ENCODE data around the gene TXN2.
"Not testable (repeated sequence)": the region's sequence is repeated elsewhere in the genome, so short reads cannot be mapped to it uniquely, and the experiment has no call there.

The TXN2 gene

DNA sequence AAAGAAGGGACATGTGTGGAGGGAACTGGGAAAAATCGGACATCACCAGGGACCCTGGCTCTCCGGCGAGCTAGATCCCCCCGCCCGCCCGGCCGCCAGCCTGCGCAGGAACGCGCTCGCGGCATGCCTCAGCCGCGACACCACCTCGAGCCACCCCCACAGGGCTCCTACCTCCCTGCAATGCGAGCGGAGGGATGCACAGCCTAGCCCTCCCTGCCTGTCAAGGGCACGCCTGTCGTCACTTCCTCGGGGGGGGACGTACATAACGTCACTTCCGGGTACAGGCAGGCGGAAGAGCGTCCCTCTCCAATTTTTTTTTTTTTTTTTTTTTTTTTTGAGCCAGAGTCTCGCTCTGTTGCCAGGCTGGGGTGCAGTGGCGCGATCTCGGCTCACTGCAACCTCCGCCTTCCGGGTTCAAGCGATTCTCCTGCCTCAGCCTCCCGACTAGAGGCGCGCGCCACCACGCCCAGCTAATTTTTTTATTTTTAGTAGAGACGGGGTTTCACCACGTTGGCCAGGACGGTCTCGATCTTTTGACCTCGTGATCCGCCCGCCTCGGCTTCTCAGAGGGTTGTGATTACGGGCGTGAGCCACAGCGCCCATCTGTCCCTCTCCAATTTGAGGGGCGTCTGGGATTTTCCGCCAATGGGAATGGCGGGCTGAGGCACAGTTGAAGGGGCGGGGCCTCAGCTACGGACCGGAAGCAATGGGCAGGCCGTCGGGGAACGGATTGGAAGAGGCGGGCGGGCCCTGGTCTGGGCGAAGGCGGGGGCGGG, at the start of gene TXN2:
Gene TXN2 (minus strand): TSS at position 248 of the 776 bp plus-strand sequence. CDS start 803 bp downstream, outside the sequence.
- DNase-seq (ENCODE audit: low read depth in 2 of 2) = peak; percentile 88 to 93

- DNase-seq (ENCODE audit: low read depth in 2 of 2) = peak; percentile 94 to 95
These were observed 47.6 kb upstream of the TXN2 start, which contains the start of gene EIF3D for GRCh38 chr22:36528795-36529751. Gene EIF3D, minus strand, starts transcription at chr22:36529166. Its CDS starts 3,045 bp downstream, at chr22:36526121.

DNA sequence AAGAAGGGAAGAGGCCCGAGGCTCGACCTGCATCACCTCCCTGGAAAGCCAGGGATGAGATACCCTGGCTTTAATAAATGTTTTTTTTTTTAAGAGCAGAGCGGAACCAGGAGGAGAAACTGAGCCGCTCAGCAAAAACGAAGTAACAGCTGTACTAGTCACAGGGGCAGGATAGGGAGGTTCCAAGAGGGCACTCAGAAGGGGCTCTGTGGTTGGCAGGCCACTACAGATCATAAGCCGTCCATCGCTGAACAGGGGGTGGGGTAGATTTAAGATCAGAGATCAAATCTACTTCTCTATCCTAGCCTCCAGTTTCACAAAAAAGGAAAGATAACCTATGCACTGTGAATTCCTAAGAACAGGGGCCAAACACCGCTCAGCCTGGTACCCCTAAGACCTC, 46.9 kb upstream of the TXN2 start:
- no peak for DNase-seq (ENCODE audit: low read depth in 2 of 2)

GRCh38 chr22:36522662-36523061, 41.2 kb upstream of the TXN2 start:
- DNase-seq (ENCODE audit: low read depth in 2 of 2) = no peak

- DNase-seq (ENCODE audit: low read depth in 2 of 2) = no peak
These were observed 39.0 kb upstream of the TXN2 start for GRCh38 chr22:36520423-36520822.

DNA sequence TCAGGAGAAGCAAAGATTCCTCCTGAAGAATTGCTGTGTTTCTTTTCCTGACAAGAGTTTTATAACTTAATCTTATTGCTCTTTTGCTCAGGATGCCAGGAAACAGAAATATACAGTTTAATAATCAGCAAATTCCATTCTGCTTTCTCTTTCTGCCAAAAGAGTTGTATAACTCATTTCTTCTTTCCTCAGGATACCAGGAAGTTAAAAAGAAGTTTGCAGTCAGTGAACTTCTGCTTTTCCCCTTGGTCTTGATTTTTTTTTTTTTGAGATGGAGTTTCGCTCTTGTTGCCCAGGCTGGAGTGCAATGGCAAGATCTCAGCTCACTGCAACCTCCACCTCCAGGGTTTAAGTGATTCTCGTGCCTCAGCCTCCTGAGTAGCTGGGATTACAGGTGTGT, 38.5 kb upstream of the TXN2 start:
- DNase-seq (ENCODE audit: low read depth in 2 of 2) = not testable (repeated sequence)

- DNase-seq (ENCODE audit: low read depth in 2 of 2) = no peak
These were observed 33.3 kb upstream of the TXN2 start for GRCh38 chr22:36514766-36515165.

DNA sequence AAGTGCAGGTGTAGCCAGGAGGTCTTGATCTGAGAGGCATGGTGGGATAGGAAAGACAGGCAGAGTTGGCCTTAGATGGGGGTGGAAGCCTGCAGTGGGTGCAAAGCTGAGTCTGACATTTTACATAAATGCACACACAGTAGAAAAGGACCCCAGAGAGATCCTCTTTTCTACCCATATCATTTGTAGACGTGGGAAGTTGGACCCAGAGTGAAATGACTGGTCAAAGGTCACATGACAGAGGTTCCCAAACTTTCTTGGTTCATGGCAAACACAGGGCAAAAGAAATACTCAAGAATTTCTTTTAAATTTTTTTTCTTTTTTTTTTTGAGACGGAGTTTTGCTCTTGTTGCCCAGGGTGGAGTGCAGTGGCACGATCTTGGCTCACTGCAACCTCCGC, 31.6 kb upstream of the TXN2 start:
- DNase-seq (ENCODE audit: low read depth in 2 of 2) = no peak

- no peak for DNase-seq (ENCODE audit: low read depth in 2 of 2)
These were observed 30.9 kb upstream of the TXN2 start for GRCh38 chr22:36512333-36512732.

- DNase-seq (ENCODE audit: low read depth in 2 of 2) = no peak
These were observed 29.8 kb upstream of the TXN2 start for GRCh38 chr22:36510966-36511881.

GRCh38 chr22:36510384-36510783, 28.9 kb upstream of the TXN2 start:
- no peak for DNase-seq (ENCODE audit: low read depth in 2 of 2)

DNA sequence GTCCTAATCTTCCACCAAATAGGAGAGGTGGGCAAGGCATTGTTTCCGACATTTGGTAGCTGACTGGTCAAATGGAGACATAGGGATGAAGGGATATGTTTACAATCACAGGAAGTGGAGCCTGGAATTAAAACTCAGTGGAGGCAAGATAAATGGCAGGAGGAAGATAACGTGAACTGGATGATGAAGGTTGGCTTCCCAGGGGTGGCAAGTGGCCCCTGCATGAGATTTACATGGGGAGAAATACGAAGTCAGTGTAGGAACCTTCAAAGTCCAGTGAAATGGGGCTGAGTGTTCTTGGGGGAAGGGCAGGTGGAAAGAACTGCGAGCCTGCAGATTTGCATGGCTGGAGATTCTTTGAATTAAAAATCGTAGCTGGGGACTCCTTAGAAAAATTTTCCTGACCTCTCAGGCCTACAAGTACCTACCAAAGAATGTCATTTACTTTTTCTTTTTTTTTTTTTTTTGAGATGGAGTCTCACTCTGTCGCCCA, 26.1 kb upstream of the TXN2 start:
- DNase-seq (ENCODE audit: low read depth in 2 of 2) = no peak

- peak; percentile 78 to 88 for DNase-seq (ENCODE audit: low read depth in 2 of 2)
These were observed 25.4 kb upstream of the TXN2 start, which contains the start of gene FOXRED2 for GRCh38 chr22:36506637-36507517. Gene FOXRED2, minus strand, starts transcription at chr22:36507040. Its CDS starts 618 bp downstream, at chr22:36506422.

DNA sequence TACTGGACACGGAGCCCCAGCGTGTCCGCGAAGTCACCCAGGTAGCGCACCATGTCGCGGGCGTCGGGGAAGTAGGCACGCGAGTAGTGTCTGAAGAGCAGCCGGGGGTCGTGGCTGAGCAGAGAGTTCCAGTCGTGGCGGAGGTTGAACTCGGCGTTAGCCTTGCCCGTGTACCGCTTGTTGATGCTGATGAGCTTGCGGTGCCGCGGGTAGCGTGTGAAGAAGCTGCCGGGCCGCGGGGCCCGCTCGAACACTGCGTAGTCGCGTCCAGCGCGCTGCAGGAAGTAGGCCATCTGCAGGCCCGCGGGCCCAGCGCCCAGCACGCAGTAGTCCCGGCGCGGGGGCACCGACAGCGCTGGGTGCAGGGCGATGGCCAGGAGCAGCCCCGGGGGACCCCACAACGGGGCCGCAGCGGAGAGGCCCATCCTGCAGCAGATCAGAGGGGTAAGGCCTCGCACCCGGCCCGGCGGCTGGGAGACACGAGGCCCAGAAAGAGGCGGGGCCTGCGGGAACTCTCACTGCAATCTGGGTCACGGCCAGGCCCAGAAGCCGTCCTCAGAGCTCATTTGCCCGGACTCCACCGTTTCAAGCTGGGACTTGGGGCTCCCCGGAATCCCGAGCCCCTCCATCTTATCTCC, 24.7 kb upstream of the TXN2 start:
- DNase-seq (ENCODE audit: low read depth in 2 of 2) = no peak

DNA sequence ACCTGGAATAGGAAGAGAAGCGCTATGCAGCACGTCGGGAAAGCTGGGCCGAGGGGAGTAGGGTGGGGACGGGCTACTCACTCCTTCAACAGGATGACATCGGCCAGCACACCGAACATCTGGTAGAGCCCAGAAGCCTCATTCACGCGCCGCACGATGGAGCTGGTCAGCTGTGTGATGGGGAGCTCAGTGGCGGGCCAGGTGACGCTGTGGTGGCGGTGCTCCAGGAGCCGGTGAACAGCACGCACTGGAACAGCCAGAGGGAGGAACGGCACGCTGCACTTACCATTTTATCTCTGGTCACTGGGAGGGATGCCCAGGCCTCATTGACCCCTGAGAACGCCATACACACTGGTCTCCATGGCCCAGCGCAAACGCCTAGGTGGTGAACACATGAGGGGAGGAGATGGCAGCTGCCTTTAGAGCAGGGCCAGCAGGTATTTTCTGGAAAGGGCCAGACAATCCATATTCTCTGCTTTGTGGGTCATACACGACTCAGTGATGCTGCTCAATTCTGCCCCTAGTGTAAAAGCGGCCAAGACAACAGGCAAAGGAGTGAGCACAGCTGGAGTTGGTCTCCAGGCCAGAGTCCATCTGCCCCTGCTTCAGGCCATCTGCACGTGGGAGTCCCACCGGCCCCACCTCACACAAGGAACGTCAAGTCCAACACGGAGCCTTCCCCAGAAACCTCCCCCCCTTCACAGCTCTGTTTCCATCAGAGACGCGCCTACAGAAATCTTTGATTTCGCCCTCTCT, 16.6 kb upstream of the TXN2 start:
- no peak for DNase-seq (ENCODE audit: low read depth in 2 of 2)

DNA sequence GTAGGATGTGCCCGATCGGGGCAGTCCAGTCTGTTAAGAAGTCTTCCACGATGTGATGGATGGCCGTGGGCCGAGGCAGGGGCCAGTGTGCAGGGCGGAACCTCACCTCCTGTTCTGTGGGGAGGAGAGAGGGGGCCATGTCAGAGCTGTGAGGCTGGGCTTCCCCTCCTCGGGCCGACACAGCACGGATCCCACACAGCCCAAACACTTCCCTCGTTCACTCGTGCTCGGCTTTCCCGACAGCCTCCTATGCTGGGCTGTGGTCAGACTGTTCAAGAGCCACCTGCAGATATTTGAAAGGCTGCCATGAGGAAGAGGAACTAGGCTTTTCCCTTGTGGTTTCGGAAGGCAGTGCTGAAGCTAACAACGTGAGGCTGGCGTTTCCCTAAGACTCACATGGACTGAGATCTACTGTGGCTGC, 12.3 kb upstream of the TXN2 start:
- DNase-seq (ENCODE audit: low read depth in 2 of 2) = no peak

DNA sequence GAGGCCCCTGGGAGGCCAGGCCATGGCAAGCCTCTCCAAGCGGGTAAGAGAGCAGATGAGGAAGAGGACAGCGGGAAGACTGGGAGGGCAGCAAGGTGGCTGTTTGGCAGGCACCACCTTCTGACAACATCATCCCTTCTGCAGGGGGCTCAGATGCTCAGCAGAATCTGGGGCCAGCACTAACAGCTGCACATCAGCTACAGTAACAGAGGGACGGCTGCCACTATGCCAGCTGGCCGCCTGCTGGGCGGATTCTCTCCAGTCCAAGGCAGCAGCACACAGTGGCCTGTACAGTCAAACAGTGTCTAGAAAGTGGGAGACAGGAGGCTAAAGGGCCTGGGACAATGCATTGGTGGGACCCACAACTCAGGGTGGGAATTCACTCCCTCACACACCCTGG, 10.7 kb upstream of the TXN2 start:
- no peak for DNase-seq (ENCODE audit: low read depth in 2 of 2)

DNA sequence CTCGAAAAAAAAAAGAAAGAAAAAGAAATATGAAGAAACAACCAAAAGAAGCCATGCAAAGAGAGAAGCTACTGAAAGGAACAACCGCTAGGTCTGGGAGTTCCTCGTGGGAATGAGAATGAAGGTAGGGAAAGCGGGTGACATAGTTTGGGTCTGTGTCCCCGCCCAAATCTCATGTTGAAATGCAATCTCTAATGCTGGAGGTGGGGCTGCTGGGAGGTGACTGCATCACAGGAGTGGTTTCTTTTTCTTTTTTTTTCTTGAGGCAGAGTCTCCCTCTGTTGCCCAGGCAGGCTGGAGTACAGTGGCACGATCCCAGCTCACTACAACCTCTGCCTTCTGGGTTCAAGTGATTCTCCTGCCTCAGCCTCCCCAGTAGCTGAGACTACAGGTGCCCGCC, 9.7 kb upstream of the TXN2 start:
- no peak for DNase-seq (ENCODE audit: low read depth in 2 of 2)

All from stimulated activated CD4-positive, alpha-beta T cell treated with anti-CD3 and anti-CD28 coated beads, Interleukin-1b, Interleukin-23, amount 100 ng/mL, for 4 hours (primary cell).